ENCODE results near the gene C11orf68.

Gene C11orf68

GRCh38 chr11:65945941-65946558 is 27.2 kb upstream of the C11orf68 start:
- DNase-seq (ENCODE audit: low read depth, low spot score) = no peak
- H3K4me3 ChIP-seq (ENCODE audit: low read length) = no peak overlapping the region

GRCh38 chr11:65945430-65945911 is 26.6 kb upstream of the C11orf68 start, which contains the start of gene TSGA10IP:
TSS of gene TSGA10IP (plus strand) at chr11:65945480. CDS start at chr11:65945676, 196 bp downstream.
- H3K4me3 ChIP-seq (ENCODE audit: low read length) = no peak within 1 kb of the TSS
- DNase-seq (ENCODE audit: low read depth, low spot score) = no peak

- DNase-seq (ENCODE audit: low read depth, low spot score) = no peak
- no peak overlapping the region for H3K4me3 ChIP-seq (ENCODE audit: low read length)
Measured at GRCh38 chr11:65944767-65945166, 25.9 kb upstream of the C11orf68 start.

- H3K4me3 ChIP-seq (ENCODE audit: low read length) = no peak overlapping the region
- DNase-seq (ENCODE audit: low read depth, low spot score) = no peak
Measured at GRCh38 chr11:65944191-65944590, 25.3 kb upstream of the C11orf68 start.

- no peak for DNase-seq (ENCODE audit: low read depth, low spot score)
- no peak overlapping the region for H3K4me3 ChIP-seq (ENCODE audit: low read length)
Measured at GRCh38 chr11:65942531-65942930, 23.7 kb upstream of the C11orf68 start.

- no peak overlapping the region for H3K4me3 ChIP-seq (ENCODE audit: low read length)
- no peak for DNase-seq (ENCODE audit: low read depth, low spot score)
Measured at GRCh38 chr11:65941720-65942310, 23.0 kb upstream of the C11orf68 start.

- no peak overlapping the region for H3K4me3 ChIP-seq (ENCODE audit: low read length)
- no peak for DNase-seq (ENCODE audit: low read depth, low spot score)
Measured at GRCh38 chr11:65937766-65938165, 18.9 kb upstream of the C11orf68 start.

- no peak for DNase-seq (ENCODE audit: low read depth, low spot score)
Measured at GRCh38 chr11:65934014-65934413, 15.2 kb upstream of the C11orf68 start.

GRCh38 chr11:65932558-65932919 is 13.7 kb upstream of the C11orf68 start:
- DNase-seq (ENCODE audit: low read depth, low spot score) = no peak

More at GRCh38 chr11:65934014-65934413, 15.2 kb upstream of the C11orf68 start:
- H3K4me3 ChIP-seq (ENCODE audit: low read length) = no peak overlapping the region

GRCh38 chr11:65931773-65932557 is 13.1 kb upstream of the C11orf68 start:
- no peak for DNase-seq (ENCODE audit: low read depth, low spot score)
- H3K4me3 ChIP-seq (ENCODE audit: low read length) = no peak overlapping the region

More at GRCh38 chr11:65932558-65932919, 13.7 kb upstream of the C11orf68 start:
- H3K4me3 ChIP-seq (ENCODE audit: low read length) = no peak overlapping the region

GRCh38 chr11:65928667-65929066 is 9.8 kb upstream of the C11orf68 start:
- peak overlapping the region; percentile 20; the same call in 1 of the 2 replicates for H3K4me3 ChIP-seq (ENCODE audit: low read length)
- no peak for DNase-seq (ENCODE audit: low read depth, low spot score)

GRCh38 chr11:65927904-65928397 is 9.1 kb upstream of the C11orf68 start:
- DNase-seq (ENCODE audit: low read depth, low spot score) = peak; percentile 95
- H3K4me3 ChIP-seq (ENCODE audit: low read length) = peak overlapping the region; percentile 36

- no peak for DNase-seq (ENCODE audit: low read depth, low spot score)
Measured at GRCh38 chr11:65925397-65925796, 6.5 kb upstream of the C11orf68 start.

GRCh38 chr11:65922565-65922964 is 3.7 kb upstream of the C11orf68 start:
- no peak for DNase-seq (ENCODE audit: low read depth, low spot score)
- H3K4me3 ChIP-seq (ENCODE audit: low read length) = no peak overlapping the region

More at GRCh38 chr11:65925397-65925796, 6.5 kb upstream of the C11orf68 start:
- no peak overlapping the region for H3K4me3 ChIP-seq (ENCODE audit: low read length)

- H3K4me3 ChIP-seq (ENCODE audit: low read length) = no peak overlapping the region
- DNase-seq (ENCODE audit: low read depth, low spot score) = no peak
Measured at GRCh38 chr11:65921876-65922275, 3.0 kb upstream of the C11orf68 start.

GRCh38 chr11:65921033-65921555 is 2.2 kb upstream of the C11orf68 start:
- H3K4me3 ChIP-seq (ENCODE audit: low read length) = no peak overlapping the region

GRCh38 chr11:65920372-65920802 is 1.5 kb upstream of the C11orf68 start:
- DNase-seq (ENCODE audit: low read depth, low spot score) = no peak
- H3K4me3 ChIP-seq (ENCODE audit: low read length) = peak overlapping the region; percentile 66

More at GRCh38 chr11:65921033-65921555, 2.2 kb upstream of the C11orf68 start:
- no peak for DNase-seq (ENCODE audit: low read depth, low spot score)

- no peak for DNase-seq (ENCODE audit: low read depth, low spot score)
- peak overlapping the region; percentile 66 for H3K4me3 ChIP-seq (ENCODE audit: low read length)
Measured at GRCh38 chr11:65919573-65920371, 910 bp upstream of the C11orf68 start.

GRCh38 chr11:65919141-65919572 is 295 bp upstream of the C11orf68 start, which contains the start of gene DRAP1:
TSS of gene DRAP1 (plus strand) at chr11:65919426. CDS start at chr11:65919502, 76 bp downstream.
- peak within 1 kb of the TSS; percentile 88 for H3K4me3 ChIP-seq (ENCODE audit: low read length)
- peak; percentile 93 for DNase-seq (ENCODE audit: low read depth, low spot score)
